ENCODE data around the gene DPYSL4. TPM values are rescaled to one million over a fixed set of nuclear protein-coding genes. Genes with fewer than 3 reads are reported as not detected.

The DPYSL4 gene
- total and polyA plus RNA-seq, 2 of the 13 experiments (the other 11 are each of a cell fraction or from before 2014, with no cell fraction given) = 0.84 to 1.2 TPM

- intact Hi-C loops (cut with micrococcal nuclease; ENCODE audit: unreplicated experiment) = no loop called here
- ATAC-seq = no peak
Measured at GRCh38 chr10:132198381-132199181, 11.8 kb downstream of the DPYSL4 start.

GRCh38 chr10:132199268-132199853, 12.6 kb downstream of the DPYSL4 start:
- intact Hi-C loops (cut with micrococcal nuclease; ENCODE audit: unreplicated experiment) = no loop called here
- in situ Hi-C loops (cut with HindIII; ENCODE audit: extremely low pct_ligation_motif_present, low pct_unique_long_range_greater_than_20kb) = no loop called here
- peaks cover 4 to 11% of the 10 kb centered on the region in 2 experiments; a peak in 4 of 5 replicates for H3K27me3 ChIP-seq (ENCODE audit: control insufficient read depth in 1 of 2, insufficient read depth in 2 of 2, low read length in 2 of 2)
- no peak overlapping the region for H3K9ac ChIP-seq (ENCODE audit: insufficient read depth, low read depth, low read length)
- no peaks in the 10 kb centered on the region for H3K79me2 ChIP-seq (ENCODE audit: insufficient read depth, low read length)
- no peak for DNase-seq (ENCODE audit: low spot score)
- no peaks in the 10 kb centered on the region for H3K9me3 ChIP-seq (ENCODE audit: low read length)
- H3K36me3 ChIP-seq (replicated peaks in 1 of 2; ENCODE audit: control insufficient read depth in 1 of 2, insufficient read depth in 2 of 2, low read length in 2 of 2) = no peaks in the 10 kb centered on the region
- H4K20me1 ChIP-seq (ENCODE audit: insufficient read depth, low read length) = no peaks in the 10 kb centered on the region; the same call in 1 of the 2 replicates
- ChIA-PET POLR2A (no interaction called here), CTCF (ENCODE audit: low intra/inter-chr PET ratio, low total read pairs) (no interaction called here)
- no TSS peak for BruUV-seq (replicated peaks)
- H3K27ac ChIP-seq (ENCODE audit: extremely low read length, insufficient read depth, low read length) = no peak overlapping the region
- 0% methylated on average over 1 of the region's 11 CpGs for WGBS (ENCODE audit: low lambda C conversion rate)
- no peak overlapping the region for H3K4me3 ChIP-seq (replicated peaks in 1 of 3; ENCODE audit: insufficient read depth in 1 of 3, low read depth in 2 of 3, low read length in 3 of 3)
- FAIRE-seq = no peak
- no peak overlapping the region for H2AFZ ChIP-seq (ENCODE audit: low read length)
- H3K4me1 ChIP-seq (ENCODE audit: insufficient read depth, low read length) = peaks cover 12% of the 10 kb centered on the region
- ATAC-seq = no peak
- no peak overlapping the region for H3K4me2 ChIP-seq (ENCODE audit: low read depth, low read length)
- TF ChIP-seq ZNF577 (CRISPR knock-in tag; IDR thresholded peaks at IDR 0.05; ENCODE audit: borderline replicate concordance, low read depth) = no peak
- TF ChIP-seq KIAA2018 (CRISPR knock-in tag; IDR thresholded peaks at IDR 0.05; ENCODE audit: borderline replicate concordance) = no peak
- no peak for TF ChIP-seq SCMH1 (CRISPR knock-in tag; IDR thresholded peaks at IDR 0.05; ENCODE audit: borderline replicate concordance)
- no peak for TF ChIP-seq FLYWCH1 (CRISPR knock-in tag; IDR thresholded peaks at IDR 0.05)
- TF ChIP-seq ZNF607 (CRISPR knock-in tag; IDR thresholded peaks at IDR 0.05; ENCODE audit: borderline replicate concordance) = no peak
- TF ChIP-seq SMARCC2 (IDR thresholded peaks at IDR 0.05) = no peak
- TF ChIP-seq JUND (CRISPR knock-in tag; IDR thresholded peaks at IDR 0.05) = no peak
- TF ChIP-seq TGIF2 (CRISPR knock-in tag; IDR thresholded peaks at IDR 0.05) = no peak

More at GRCh38 chr10:132198381-132199181, 11.8 kb downstream of the DPYSL4 start:
- in situ Hi-C loops (cut with HindIII; ENCODE audit: extremely low pct_ligation_motif_present, low pct_unique_long_range_greater_than_20kb) = no loop called here
- Histone ChIP-seq H3K4me1 (ENCODE audit: insufficient read depth, low read length) (peaks cover 12% of the 10 kb centered on the region), H3K79me2 (ENCODE audit: insufficient read depth, low read length) (no peaks in the 10 kb centered on the region), H3K4me2 (ENCODE audit: low read depth, low read length) (no peak overlapping the region), H3K9ac (ENCODE audit: insufficient read depth, low read depth, low read length) (no peak overlapping the region), H3K36me3 (replicated peaks in 1 of 2; ENCODE audit: control insufficient read depth in 1 of 2, insufficient read depth in 2 of 2, low read length in 2 of 2) (no peaks in the 10 kb centered on the region), H4K20me1 (ENCODE audit: insufficient read depth, low read length) (no peaks in the 10 kb centered on the region; the same call in 1 of the 2 replicates), H3K9me3 (ENCODE audit: low read length) (no peaks in the 10 kb centered on the region), H3K27ac (ENCODE audit: extremely low read length, insufficient read depth, low read length) (no peak overlapping the region), H2AFZ (ENCODE audit: low read length) (no peak overlapping the region), H3K4me3 (replicated peaks in 1 of 3; ENCODE audit: insufficient read depth in 1 of 3, low read depth in 2 of 3, low read length in 3 of 3) (no peak overlapping the region), H3K27me3 (ENCODE audit: control insufficient read depth in 1 of 2, insufficient read depth in 2 of 2, low read length in 2 of 2) (peaks cover 4 to 11% of the 10 kb centered on the region in 2 experiments; a peak in 4 of 5 replicates)
- no peak for DNase-seq (ENCODE audit: low spot score)
- TF ChIP-seq ZKSCAN5 (CRISPR knock-in tag; IDR thresholded peaks at IDR 0.05) (no peak), EED (CRISPR knock-in tag; IDR thresholded peaks at IDR 0.05) (0 out of 2 replicates have a peak, but pooled peaks have one; percentile 22)
- no CpG with 5 or more reads among the region's 35 CpGs for WGBS (ENCODE audit: low lambda C conversion rate)
- FAIRE-seq = no peak
- BruUV-seq (replicated peaks) = no TSS peak
- POLR2A ChIA-PET = no interaction called here
- CTCF ChIA-PET (ENCODE audit: low intra/inter-chr PET ratio, low total read pairs) = no interaction called here
